ENCODE data around the gene ZNF462.

ZNF462 gene

DNA sequence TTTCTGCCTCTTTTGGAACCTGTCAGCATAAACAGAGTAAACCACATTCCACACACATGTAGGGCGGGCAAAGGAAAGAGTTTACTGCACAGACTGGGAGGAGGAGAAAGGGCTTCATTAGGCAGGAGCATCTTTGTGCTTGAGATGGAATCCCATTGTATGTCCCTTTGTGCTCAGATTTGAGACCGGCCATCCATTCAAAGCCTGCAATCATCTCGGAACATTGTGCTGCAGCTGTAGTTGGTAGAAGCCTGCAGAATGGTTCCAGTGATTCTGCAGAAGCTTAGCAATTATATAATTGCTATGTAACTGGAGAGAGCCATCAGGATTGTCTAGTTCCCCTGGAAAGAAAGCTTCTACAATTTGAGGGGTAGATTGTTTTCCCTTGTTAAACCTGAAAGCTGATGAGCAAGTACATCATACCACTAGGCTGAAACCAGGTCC is 16.5 kb downstream of the ZNF462 start:
- H3K27ac ChIP-seq (ENCODE audit: low read depth, low read length): no peak overlapping the region
- H3K4me3 ChIP-seq (ENCODE audit: low read length): no peak overlapping the region
- H3K23ac ChIP-seq (ENCODE audit: low read length): no peak overlapping the region
- no peaks in the 10 kb centered on the region for H3K36me3 ChIP-seq (ENCODE audit: control insufficient read depth, insufficient read depth, low read length)
- no peak overlapping the region for H3K9ac ChIP-seq (ENCODE audit: low read length)
- H4K8ac ChIP-seq (ENCODE audit: low read depth, low read length): no peak overlapping the region
- DNase-seq: no peak
- no peak overlapping the region for H3K18ac ChIP-seq (ENCODE audit: low read length)
- H3K79me1 ChIP-seq (ENCODE audit: low read length): peaks cover 20% of the 10 kb centered on the region
- no peak overlapping the region for H3K4me2 ChIP-seq (ENCODE audit: low read length)
- no peak overlapping the region for H4K5ac ChIP-seq (ENCODE audit: low read length)
- H3K79me2 ChIP-seq (ENCODE audit: control insufficient read depth, insufficient read depth, low read length): peaks cover 61% of the 10 kb centered on the region
- WGBS (ENCODE audit: extremely low coverage, insufficient coverage, low lambda C conversion rate): no CpG with 5 or more reads among the region's 3 CpGs
- H2BK15ac ChIP-seq (replicated peaks; ENCODE audit: low read depth): no peak overlapping the region
- no peak overlapping the region for H3K4ac ChIP-seq (ENCODE audit: low read depth, low read length)
- peaks cover 13% of the 10 kb centered on the region for H3K4me1 ChIP-seq (ENCODE audit: control insufficient read depth, low read depth, low read length)
- no peak overlapping the region for H3K56ac ChIP-seq (ENCODE audit: low read length)
- no peak overlapping the region for H2BK5ac ChIP-seq (ENCODE audit: low read length)
- no peak overlapping the region for H2BK120ac ChIP-seq (ENCODE audit: low read depth, low read length)
- no peaks in the 10 kb centered on the region for H3K27me3 ChIP-seq (ENCODE audit: insufficient read depth, low read length, poor library complexity)
- H2AK5ac ChIP-seq (ENCODE audit: low read length): no peak overlapping the region

DNA sequence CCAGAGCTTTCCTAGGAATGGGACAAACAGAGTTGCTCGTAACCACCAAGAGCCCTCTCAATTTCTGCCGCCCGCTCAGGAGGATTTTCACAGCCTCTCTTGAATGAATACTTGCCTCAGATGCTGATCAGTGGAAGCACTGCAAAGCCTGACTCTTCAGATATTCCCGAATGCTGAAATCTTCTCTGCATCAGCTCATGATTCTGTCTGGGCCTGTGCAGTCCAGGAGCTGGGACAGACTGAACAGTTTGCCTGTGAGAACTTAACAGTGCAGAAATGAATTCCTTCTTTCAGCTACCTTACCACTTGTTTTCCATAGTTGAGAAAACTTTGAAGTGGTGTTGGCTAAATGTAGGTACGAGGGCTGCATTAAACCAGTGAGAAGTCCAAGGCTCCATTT is 17.1 kb downstream of the ZNF462 start:
- peaks cover 13% of the 10 kb centered on the region for H3K4me1 ChIP-seq (ENCODE audit: control insufficient read depth, low read depth, low read length)
- no peak overlapping the region for H3K4ac ChIP-seq (ENCODE audit: low read depth, low read length)

DNA sequence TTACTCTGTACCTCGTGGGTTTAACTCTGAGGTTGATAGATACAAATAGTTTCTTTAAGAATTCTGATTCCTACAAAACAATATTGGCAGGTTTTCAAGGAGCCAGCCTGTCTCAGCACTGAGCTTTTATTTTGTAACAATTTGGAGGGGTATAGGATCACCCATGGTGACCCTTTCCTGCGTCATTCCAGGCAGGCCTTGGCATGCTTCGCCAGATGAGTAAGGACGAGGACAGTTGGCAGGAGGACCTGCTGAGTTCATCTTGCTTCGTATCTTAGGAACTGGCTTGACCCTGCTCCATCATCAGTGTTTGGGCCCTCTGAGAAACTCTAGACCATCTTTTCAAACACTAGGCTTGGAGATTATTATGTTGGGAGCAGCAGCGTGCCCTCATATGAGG is 17.9 kb downstream of the ZNF462 start:
- H3K36me3 ChIP-seq (ENCODE audit: control insufficient read depth, insufficient read depth, low read length): no peaks in the 10 kb centered on the region
- H4K5ac ChIP-seq (ENCODE audit: low read length): no peak overlapping the region
- H2BK120ac ChIP-seq (ENCODE audit: low read depth, low read length): no peak overlapping the region

More for the DNA sequence above, 17.1 kb downstream of the ZNF462 start:
- Histone ChIP-seq H3K56ac (ENCODE audit: low read length) (no peak overlapping the region), H3K36me3 (ENCODE audit: control insufficient read depth, insufficient read depth, low read length) (no peaks in the 10 kb centered on the region), H2BK5ac (ENCODE audit: low read length) (no peak overlapping the region), H3K4me2 (ENCODE audit: low read length) (no peak overlapping the region), H3K27me3 (ENCODE audit: insufficient read depth, low read length, poor library complexity) (no peaks in the 10 kb centered on the region), H3K79me2 (ENCODE audit: control insufficient read depth, insufficient read depth, low read length) (peaks cover 59% of the 10 kb centered on the region), H3K23ac (ENCODE audit: low read length) (no peak overlapping the region), H2AK5ac (ENCODE audit: low read length) (no peak overlapping the region), H3K18ac (ENCODE audit: low read length) (no peak overlapping the region), H2BK15ac (replicated peaks; ENCODE audit: low read depth) (no peak overlapping the region), H3K9ac (ENCODE audit: low read length) (no peak overlapping the region), H4K5ac (ENCODE audit: low read length) (no peak overlapping the region), H3K27ac (ENCODE audit: low read depth, low read length) (no peak overlapping the region), H2BK120ac (ENCODE audit: low read depth, low read length) (no peak overlapping the region), H4K8ac (ENCODE audit: low read depth, low read length) (no peak overlapping the region), H3K4me3 (ENCODE audit: low read length) (no peak overlapping the region), H3K79me1 (ENCODE audit: low read length) (peaks cover 20% of the 10 kb centered on the region)
- no peak for DNase-seq
- no CpG with 5 or more reads among the region's 5 CpGs for WGBS (ENCODE audit: extremely low coverage, insufficient coverage, low lambda C conversion rate)

DNA sequence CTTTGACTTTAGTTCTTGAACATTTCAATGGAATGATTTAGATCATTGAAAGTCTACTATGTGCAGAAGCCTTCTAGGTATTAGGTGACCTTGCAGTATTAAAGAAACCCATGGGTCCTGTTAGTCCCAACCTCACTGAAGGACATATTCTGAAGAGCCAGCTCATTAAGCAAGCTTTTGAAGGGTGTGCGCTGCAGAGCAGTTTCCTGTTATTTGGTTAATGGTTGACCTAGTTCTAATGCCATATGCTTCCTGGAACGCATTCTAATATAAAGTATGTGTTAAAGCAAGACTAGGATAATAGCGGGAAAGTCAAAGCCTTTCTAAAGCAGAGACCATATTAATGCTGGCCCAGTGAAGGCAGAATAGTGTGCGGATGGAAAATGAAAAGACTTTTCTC is 20.1 kb downstream of the ZNF462 start:
- no peaks in the 10 kb centered on the region for H3K36me3 ChIP-seq (ENCODE audit: control insufficient read depth, insufficient read depth, low read length)
- no CpG with 5 or more reads among the region's 4 CpGs for WGBS (ENCODE audit: extremely low coverage, insufficient coverage, low lambda C conversion rate)

More for the DNA sequence above, 17.9 kb downstream of the ZNF462 start:
- H4K8ac ChIP-seq (ENCODE audit: low read depth, low read length): no peak overlapping the region
- H3K4me1 ChIP-seq (ENCODE audit: control insufficient read depth, low read depth, low read length): peaks cover 13% of the 10 kb centered on the region
- H3K56ac ChIP-seq (ENCODE audit: low read length): no peak overlapping the region
- no peak overlapping the region for H3K27ac ChIP-seq (ENCODE audit: low read depth, low read length)
- no peak overlapping the region for H3K9ac ChIP-seq (ENCODE audit: low read length)
- no peak overlapping the region for H2BK5ac ChIP-seq (ENCODE audit: low read length)
- no peak overlapping the region for H3K4me3 ChIP-seq (ENCODE audit: low read length)
- no peak overlapping the region for H3K18ac ChIP-seq (ENCODE audit: low read length)
- no peak for DNase-seq
- no peak overlapping the region for H2BK15ac ChIP-seq (replicated peaks; ENCODE audit: low read depth)
- H3K4me2 ChIP-seq (ENCODE audit: low read length): no peak overlapping the region
- no CpG with 5 or more reads among the region's 6 CpGs for WGBS (ENCODE audit: extremely low coverage, insufficient coverage, low lambda C conversion rate)
- H3K4ac ChIP-seq (ENCODE audit: low read depth, low read length): no peak overlapping the region
- peaks cover 20% of the 10 kb centered on the region for H3K79me1 ChIP-seq (ENCODE audit: low read length)
- H3K27me3 ChIP-seq (ENCODE audit: insufficient read depth, low read length, poor library complexity): no peaks in the 10 kb centered on the region
- no peak overlapping the region for H2AK5ac ChIP-seq (ENCODE audit: low read length)
- peaks cover 62% of the 10 kb centered on the region for H3K79me2 ChIP-seq (ENCODE audit: control insufficient read depth, insufficient read depth, low read length)
- H3K23ac ChIP-seq (ENCODE audit: low read length): no peak overlapping the region

DNA sequence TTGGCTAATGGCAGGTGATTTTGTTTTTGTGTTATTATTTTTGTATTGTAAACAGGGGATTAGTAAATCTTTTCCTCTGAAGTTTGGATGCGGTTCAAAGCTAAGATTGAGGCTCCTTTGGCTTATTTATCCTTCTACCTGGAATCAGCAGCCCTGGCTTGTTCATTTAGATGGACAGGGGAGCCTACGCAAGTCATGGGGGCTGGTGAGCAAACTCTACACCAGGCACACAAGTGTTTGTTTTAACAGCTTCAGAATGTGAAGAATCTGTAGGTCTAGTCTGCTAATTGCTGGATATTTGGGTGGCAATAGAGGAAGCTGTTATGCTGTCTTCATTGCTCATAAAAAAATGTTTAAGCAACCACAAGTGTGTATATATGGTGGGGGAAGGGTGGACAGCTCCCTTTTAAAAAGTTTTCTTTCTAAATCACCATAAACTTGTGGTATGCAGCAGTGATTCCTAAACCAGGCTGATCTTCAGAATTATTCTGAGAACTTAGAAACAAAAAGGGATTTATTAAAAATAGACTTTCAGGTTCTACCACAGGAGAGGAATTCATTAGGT is 20.7 kb downstream of the ZNF462 start:
- Histone ChIP-seq H3K79me1 (ENCODE audit: low read length) (peaks cover 16% of the 10 kb centered on the region), H3K4me3 (ENCODE audit: low read length) (no peak overlapping the region), H2AK5ac (ENCODE audit: low read length) (no peak overlapping the region), H3K9ac (ENCODE audit: low read length) (no peak overlapping the region), H3K4me2 (ENCODE audit: low read length) (no peak overlapping the region), H3K79me2 (ENCODE audit: control insufficient read depth, insufficient read depth, low read length) (peaks cover 54% of the 10 kb centered on the region), H4K5ac (ENCODE audit: low read length) (no peak overlapping the region), H3K27ac (ENCODE audit: low read depth, low read length) (no peak overlapping the region), H4K8ac (ENCODE audit: low read depth, low read length) (no peak overlapping the region), H3K4me1 (ENCODE audit: control insufficient read depth, low read depth, low read length) (peaks cover 5% of the 10 kb centered on the region), H2BK5ac (ENCODE audit: low read length) (no peak overlapping the region), H3K23ac (ENCODE audit: low read length) (no peak overlapping the region), H3K36me3 (ENCODE audit: control insufficient read depth, insufficient read depth, low read length) (no peaks in the 10 kb centered on the region), H3K4ac (ENCODE audit: low read depth, low read length) (no peak overlapping the region), H3K18ac (ENCODE audit: low read length) (no peak overlapping the region), H2BK15ac (replicated peaks; ENCODE audit: low read depth) (no peak overlapping the region), H3K27me3 (ENCODE audit: insufficient read depth, low read length, poor library complexity) (no peaks in the 10 kb centered on the region), H3K56ac (ENCODE audit: low read length) (no peak overlapping the region), H2BK120ac (ENCODE audit: low read depth, low read length) (no peak overlapping the region)
- DNase-seq: no peak
- no CpG with 5 or more reads among the region's 2 CpGs for WGBS (ENCODE audit: extremely low coverage, insufficient coverage, low lambda C conversion rate)

More for the DNA sequence above, 20.1 kb downstream of the ZNF462 start:
- H3K4me2 ChIP-seq (ENCODE audit: low read length): no peak overlapping the region
- no peak overlapping the region for H2BK15ac ChIP-seq (replicated peaks; ENCODE audit: low read depth)
- no peaks in the 10 kb centered on the region for H3K27me3 ChIP-seq (ENCODE audit: insufficient read depth, low read length, poor library complexity)
- H4K5ac ChIP-seq (ENCODE audit: low read length): no peak overlapping the region
- H3K23ac ChIP-seq (ENCODE audit: low read length): no peak overlapping the region
- H3K27ac ChIP-seq (ENCODE audit: low read depth, low read length): no peak overlapping the region
- no peak overlapping the region for H3K4ac ChIP-seq (ENCODE audit: low read depth, low read length)
- no peak overlapping the region for H3K4me3 ChIP-seq (ENCODE audit: low read length)
- no peak overlapping the region for H3K18ac ChIP-seq (ENCODE audit: low read length)
- peaks cover 18% of the 10 kb centered on the region for H3K79me1 ChIP-seq (ENCODE audit: low read length)
- H2AK5ac ChIP-seq (ENCODE audit: low read length): no peak overlapping the region
- no peak overlapping the region for H2BK120ac ChIP-seq (ENCODE audit: low read depth, low read length)
- no peak overlapping the region for H3K9ac ChIP-seq (ENCODE audit: low read length)
- H2BK5ac ChIP-seq (ENCODE audit: low read length): no peak overlapping the region
- no peak for DNase-seq
- no peak overlapping the region for H3K56ac ChIP-seq (ENCODE audit: low read length)
- H4K8ac ChIP-seq (ENCODE audit: low read depth, low read length): no peak overlapping the region
- peaks cover 55% of the 10 kb centered on the region for H3K79me2 ChIP-seq (ENCODE audit: control insufficient read depth, insufficient read depth, low read length)
- H3K4me1 ChIP-seq (ENCODE audit: control insufficient read depth, low read depth, low read length): peaks cover 9% of the 10 kb centered on the region

DNA sequence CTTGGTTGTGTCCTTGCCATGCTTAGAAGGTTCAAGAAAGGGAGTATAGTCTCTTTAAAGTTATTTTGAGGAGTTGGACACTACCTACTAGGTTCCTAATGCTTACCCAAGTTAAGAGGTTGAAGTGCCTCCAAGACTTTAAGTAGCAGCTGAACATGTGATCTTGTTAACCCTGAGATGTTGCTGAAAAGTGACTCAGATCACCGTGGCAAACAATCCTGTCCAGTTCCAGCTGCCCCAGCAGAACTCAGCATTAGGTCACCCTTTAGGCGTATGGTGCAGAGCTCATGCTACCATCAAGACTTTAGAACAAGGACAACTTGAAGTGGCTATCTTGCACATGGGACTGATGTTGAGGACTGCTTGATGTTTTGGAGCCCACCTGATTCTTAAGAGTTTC is 22.5 kb downstream of the ZNF462 start:
- Histone ChIP-seq H3K18ac (ENCODE audit: low read length) (no peak overlapping the region), H3K56ac (ENCODE audit: low read length) (no peak overlapping the region), H3K27me3 (ENCODE audit: insufficient read depth, low read length, poor library complexity) (no peaks in the 10 kb centered on the region), H2BK5ac (ENCODE audit: low read length) (no peak overlapping the region), H3K9ac (ENCODE audit: low read length) (no peak overlapping the region), H4K8ac (ENCODE audit: low read depth, low read length) (no peak overlapping the region), H2AK5ac (ENCODE audit: low read length) (no peak overlapping the region), H4K5ac (ENCODE audit: low read length) (no peak overlapping the region), H3K4me2 (ENCODE audit: low read length) (no peak overlapping the region), H3K23ac (ENCODE audit: low read length) (no peak overlapping the region), H3K4me1 (ENCODE audit: control insufficient read depth, low read depth, low read length) (peaks cover 9% of the 10 kb centered on the region), H2BK120ac (ENCODE audit: low read depth, low read length) (no peak overlapping the region), H2BK15ac (replicated peaks; ENCODE audit: low read depth) (no peak overlapping the region), H3K27ac (ENCODE audit: low read depth, low read length) (no peak overlapping the region), H3K36me3 (ENCODE audit: control insufficient read depth, insufficient read depth, low read length) (no peaks in the 10 kb centered on the region), H3K4me3 (ENCODE audit: low read length) (no peak overlapping the region), H3K79me2 (ENCODE audit: control insufficient read depth, insufficient read depth, low read length) (peaks cover 48% of the 10 kb centered on the region), H3K79me1 (ENCODE audit: low read length) (peaks cover 8% of the 10 kb centered on the region), H3K4ac (ENCODE audit: low read depth, low read length) (no peak overlapping the region)
- no peak for DNase-seq
- no CpG with 5 or more reads among the region's 2 CpGs for WGBS (ENCODE audit: extremely low coverage, insufficient coverage, low lambda C conversion rate)

Measured in mesendoderm (in vitro differentiated cells).